ENCODE results near the gene ICA1.

The ICA1 gene

GRCh38 chr7:8226501-8226900 is 35.5 kb downstream of the ICA1 start:
- DNase-seq: no peak

GRCh38 chr7:8221567-8221966 is 40.4 kb downstream of the ICA1 start:
- no peak for DNase-seq

- DNase-seq: no peak
Measured at GRCh38 chr7:8221101-8221495, 40.9 kb downstream of the ICA1 start.

- no peak for DNase-seq
Measured at GRCh38 chr7:8220376-8221100, 41.4 kb downstream of the ICA1 start.

GRCh38 chr7:8217200-8218068 is 44.5 kb downstream of the ICA1 start:
- peak; percentile 69 for DNase-seq

GRCh38 chr7:8216334-8216690 is 45.7 kb downstream of the ICA1 start:
- DNase-seq: no peak

GRCh38 chr7:8215648-8216333 is 46.2 kb downstream of the ICA1 start:
- DNase-seq: no peak

- no peak for DNase-seq
Measured at GRCh38 chr7:8214244-8214824, 47.6 kb downstream of the ICA1 start.

- DNase-seq: no peak
Measured at GRCh38 chr7:8213381-8213780, 48.6 kb downstream of the ICA1 start.

- no peak for DNase-seq
Measured at GRCh38 chr7:8212638-8213037, 49.3 kb downstream of the ICA1 start.

- DNase-seq: no peak
Measured at GRCh38 chr7:8211725-8212096, 50.3 kb downstream of the ICA1 start.

- no peak for DNase-seq
Measured at GRCh38 chr7:8210845-8211724, 50.9 kb downstream of the ICA1 start.

- no peak for DNase-seq
Measured at GRCh38 chr7:8209353-8209752, 52.6 kb downstream of the ICA1 start.

GRCh38 chr7:8208816-8209215 is 53.2 kb downstream of the ICA1 start:
- DNase-seq: no peak

- no peak for DNase-seq
Measured at GRCh38 chr7:8206956-8207355, 55.0 kb downstream of the ICA1 start.

GRCh38 chr7:8205537-8205936 is 56.4 kb downstream of the ICA1 start:
- no peak for DNase-seq

GRCh38 chr7:8205031-8205387 is 57.0 kb downstream of the ICA1 start:
- no peak for DNase-seq

- DNase-seq: no peak
Measured at GRCh38 chr7:8204339-8205030, 57.5 kb downstream of the ICA1 start.

GRCh38 chr7:8201846-8202441 is 60.0 kb downstream of the ICA1 start:
- no peak for DNase-seq

GRCh38 chr7:8200717-8201116 is 61.2 kb downstream of the ICA1 start:
- no peak for DNase-seq

GRCh38 chr7:8200316-8200715 is 61.7 kb downstream of the ICA1 start:
- DNase-seq: no peak

All from NCI-H2107 (cell line).